Ecto neural progenitor cell (in vitro differentiated cells): Measurements from ENCODE around the gene CNTLN.
"Not testable (repeated sequence)": the region's sequence is repeated elsewhere in the genome, so short reads cannot be mapped to it uniquely, and the experiment has no call there.

Experiments
- DNase-seq: peaks from one replicate; pipeline ENCODE4 v3.0.0-alpha.2; 2018; ENCODE audit warnings: low spot score

The CNTLN gene

GRCh38 chr9:17318821-17319320 lies 184.0 kb downstream of the CNTLN start:
- no peak for DNase-seq

GRCh38 chr9:17319864-17320263 lies 185.0 kb downstream of the CNTLN start:
- no peak for DNase-seq

- DNase-seq, result no peak
These were observed 188.3 kb downstream of the CNTLN start for GRCh38 chr9:17322882-17323864.

GRCh38 chr9:17328331-17328730 lies 193.5 kb downstream of the CNTLN start:
- no peak for DNase-seq

- no peak for DNase-seq
These were observed 195.3 kb downstream of the CNTLN start for GRCh38 chr9:17330097-17330496.

- DNase-seq, result no peak
These were observed 197.3 kb downstream of the CNTLN start for GRCh38 chr9:17332115-17332514.

GRCh38 chr9:17339156-17339555 lies 204.3 kb downstream of the CNTLN start:
- DNase-seq, result no peak

- DNase-seq, result peak; percentile 54
These were observed 207.9 kb downstream of the CNTLN start for GRCh38 chr9:17342696-17343095.

- DNase-seq, result no peak
These were observed 215.0 kb downstream of the CNTLN start for GRCh38 chr9:17349831-17350230.

- not testable (repeated sequence) for DNase-seq
These were observed 219.2 kb downstream of the CNTLN start for GRCh38 chr9:17354006-17354405.

GRCh38 chr9:17361378-17361777 lies 226.5 kb downstream of the CNTLN start:
- no peak for DNase-seq

GRCh38 chr9:17367035-17367434 lies 232.2 kb downstream of the CNTLN start:
- DNase-seq, result no peak

- no peak for DNase-seq
These were observed 245.5 kb downstream of the CNTLN start for GRCh38 chr9:17380126-17380861.

- DNase-seq, result no peak
These were observed 252.7 kb downstream of the CNTLN start for GRCh38 chr9:17387565-17387964.

GRCh38 chr9:17389026-17389425 lies 254.2 kb downstream of the CNTLN start:
- DNase-seq, result no peak

- DNase-seq, result no peak
These were observed 260.2 kb downstream of the CNTLN start for GRCh38 chr9:17394881-17395510.

- not testable (repeated sequence) for DNase-seq
These were observed 262.4 kb downstream of the CNTLN start for GRCh38 chr9:17397166-17397728.

GRCh38 chr9:17398350-17398749 lies 263.5 kb downstream of the CNTLN start:
- DNase-seq, result no peak

- no peak for DNase-seq
These were observed 267.0 kb downstream of the CNTLN start for GRCh38 chr9:17401858-17402257.

- no peak for DNase-seq
These were observed 267.5 kb downstream of the CNTLN start for GRCh38 chr9:17402309-17402708.

- no peak for DNase-seq
These were observed 268.7 kb downstream of the CNTLN start for GRCh38 chr9:17403539-17403938.

- DNase-seq, result no peak
These were observed 280.1 kb downstream of the CNTLN start for GRCh38 chr9:17414986-17415385.
